Stimulated activated naive B cell treated with anti-CD40 and anti-IgM and Interleukin-4, amounts not matched to agents 10 μg/mL and 1 μg/mL and 100 μg/mL, for 72 hours (primary cell): ENCODE data around the gene ZNF346.

ENCODE experiments used
- ATAC-seq, 2 donors: fragments of 150-1000 bp; cut with Tn5 transposase; replicated peaks; 2 replicates each; pipeline ENCODE4 v1.10.0; 2021; ENCODE audit warnings: moderate library complexity in 1 of 2
- DNase-seq: peaks from one replicate; pipeline ENCODE4 v3.0.0; 2021
- H3K27ac Mint-ChIP-seq: one replicate; pipeline ENCODE4 v1.8.0; 2022; ENCODE audit warnings: mild to moderate bottlenecking, mixed read lengths
- H3K27me3 Mint-ChIP-seq, 2 donors: one replicate each; pipeline ENCODE4 v1.8.0; 2022; ENCODE audit warnings: mixed read lengths in 2 of 2
- H3K36me3 Mint-ChIP-seq, 2 donors: one replicate each; pipeline ENCODE4 v1.8.0; 2022; ENCODE audit warnings: mixed read lengths in 2 of 2, mild to moderate bottlenecking in 1 of 2
- H3K4me1 Mint-ChIP-seq, 2 donors: one replicate each; pipeline ENCODE4 v1.8.0; 2022; ENCODE audit warnings: mixed read lengths in 2 of 2, mild to moderate bottlenecking in 1 of 2
- H3K4me3 Mint-ChIP-seq, 2 donors: one replicate each; pipeline ENCODE4 v1.8.0; 2022; ENCODE audit warnings: mild to moderate bottlenecking in 2 of 2, mixed read lengths in 2 of 2, moderate library complexity in 1 of 2
- H3K9me3 Mint-ChIP-seq, 2 donors: one replicate each; pipeline ENCODE4 v1.8.0; 2022; ENCODE audit warnings: mixed read lengths in 2 of 2, mild to moderate bottlenecking in 1 of 2

The ZNF346 gene

DNA sequence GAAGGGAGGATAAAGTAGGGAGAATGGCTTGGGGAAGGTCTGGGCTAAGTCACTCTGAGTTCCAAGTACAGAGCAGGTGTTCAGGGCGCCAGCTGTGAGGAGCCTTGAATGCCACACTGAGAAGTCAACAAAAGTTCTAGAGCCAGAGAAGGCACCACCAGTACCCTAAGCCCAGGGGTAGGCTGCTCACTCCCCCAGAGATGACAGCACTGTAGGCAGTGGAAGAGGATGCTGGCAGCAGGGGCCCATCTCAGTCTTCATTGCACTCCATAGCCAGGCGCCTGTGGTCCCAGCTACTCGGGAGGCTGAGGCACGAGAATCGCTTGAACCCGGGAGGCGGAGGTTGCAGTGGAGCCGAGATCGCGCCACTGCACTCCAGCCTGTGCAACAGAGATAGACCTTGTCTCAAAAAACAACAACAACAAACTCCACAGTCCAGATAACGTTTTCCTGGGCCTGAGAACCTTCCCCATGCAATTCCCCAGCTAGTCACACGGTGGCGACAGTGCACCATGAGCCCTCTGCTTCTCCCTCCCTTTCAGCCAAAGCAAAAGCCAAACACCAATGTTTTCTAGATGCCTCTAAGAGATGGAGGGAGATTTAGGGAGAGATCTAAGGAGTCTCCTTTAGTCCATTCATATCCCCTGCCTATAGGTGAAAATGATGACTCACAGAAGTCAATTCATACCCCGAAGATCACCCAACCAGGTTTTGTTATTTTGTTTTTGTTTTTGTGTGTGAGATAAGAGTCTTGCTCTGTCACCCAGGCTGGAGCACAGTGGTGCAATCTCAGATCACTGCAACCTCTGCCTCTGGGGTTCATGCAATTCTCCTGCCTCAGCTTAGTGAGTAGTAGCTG lies 91.3 kb downstream of the ZNF346 start:
- Mint-ChIP-seq H3K36me3 (peaks cover 0 to 4% of the 10 kb centered on the region in 2 donors), H3K27ac (no peak overlapping the region), H3K27me3 (peaks cover 0 to 4% of the 10 kb centered on the region in 2 donors), H3K9me3 (peaks cover 0 to 5% of the 10 kb centered on the region in 2 donors), H3K4me1 (peaks cover 12 to 34% of the 10 kb centered on the region in 2 donors), H3K4me3 (no peak overlapping the region)
- peak; percentile 63 to 64 for ATAC-seq
- DNase-seq: peak; percentile 60

DNA sequence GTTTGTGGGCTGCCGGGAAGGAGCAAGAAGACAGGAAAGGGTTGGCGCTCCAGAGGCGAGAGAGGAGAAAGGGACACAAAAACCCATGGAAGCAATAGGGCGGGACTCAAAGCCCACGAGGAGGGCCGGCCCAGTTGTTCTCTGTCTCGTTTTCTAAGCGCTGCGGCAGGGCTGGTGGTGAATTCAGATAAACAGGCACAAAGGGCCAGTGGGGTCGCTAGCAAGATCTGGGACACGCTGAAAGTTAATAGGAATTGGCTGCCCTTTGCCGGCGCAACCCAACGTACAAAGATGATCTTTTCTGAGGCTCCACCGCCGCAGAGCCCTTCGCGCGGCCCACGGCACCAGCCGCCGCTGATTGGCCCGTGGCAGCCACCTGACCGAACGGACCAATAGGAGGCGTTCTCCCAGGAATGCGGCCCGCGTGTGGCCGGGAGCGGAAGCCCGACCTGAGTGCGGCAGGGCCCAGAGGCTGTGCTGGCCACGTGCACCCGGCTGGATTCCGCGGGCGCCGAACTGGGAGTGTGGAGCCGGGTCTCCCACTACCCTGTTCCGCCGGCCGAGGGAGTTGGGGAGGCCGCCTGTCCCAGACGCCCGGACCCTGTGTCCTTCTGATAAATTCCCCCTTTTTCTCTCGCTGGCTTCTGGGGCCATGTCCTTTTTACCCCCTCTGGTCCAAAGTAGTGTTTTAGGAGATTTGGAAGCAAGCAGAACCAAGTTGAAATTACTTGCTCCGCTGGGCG lies 94.3 kb downstream of the ZNF346 start:
- Mint-ChIP-seq H3K9me3 (peaks cover 0 to 5% of the 10 kb centered on the region in 2 donors), H3K27me3 (peaks cover 0 to 4% of the 10 kb centered on the region in 2 donors), H3K4me3 (peak overlapping the region; percentile 18 to 63), H3K27ac (peak overlapping the region; percentile 71), H3K4me1 (peaks cover 8 to 31% of the 10 kb centered on the region in 2 donors), H3K36me3 (peaks cover 0 to 4% of the 10 kb centered on the region in 2 donors)
- peak; percentile 89 to 92 for ATAC-seq
- peak; percentile 70 for DNase-seq

DNA sequence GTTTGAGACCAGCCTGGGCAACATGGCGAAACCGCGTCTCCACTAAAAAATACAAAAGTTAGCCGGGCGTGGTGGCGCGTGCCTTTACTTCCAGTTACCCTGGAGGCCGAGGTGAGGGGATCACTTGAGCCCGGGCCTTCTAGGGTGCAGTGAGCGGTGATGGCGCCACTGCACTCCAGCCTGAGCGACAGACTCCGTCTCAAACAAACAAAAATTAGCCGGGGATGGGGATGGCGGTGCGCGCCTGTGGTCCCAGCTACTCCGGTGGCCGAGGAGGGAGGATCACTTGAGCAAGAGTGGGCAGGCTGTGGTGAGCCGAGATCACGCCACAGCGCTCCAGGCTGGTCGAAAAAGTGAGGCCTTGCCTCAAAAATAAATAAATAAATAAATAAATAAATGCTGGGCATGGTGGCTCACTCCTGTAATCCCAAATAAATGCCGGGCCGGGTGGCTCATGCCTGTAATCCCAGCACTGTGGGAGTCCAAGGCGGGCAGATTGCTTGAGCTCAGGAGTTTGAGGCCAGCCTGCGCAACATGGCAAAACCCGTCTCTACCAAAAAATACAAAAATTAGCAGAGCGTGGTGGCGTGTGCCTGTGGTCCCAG lies 95.0 kb downstream of the ZNF346 start:
- no peak overlapping the region for H3K4me3 Mint-ChIP-seq
- peaks cover 0 to 4% of the 10 kb centered on the region in 2 donors for H3K36me3 Mint-ChIP-seq
- H3K27me3 Mint-ChIP-seq: peaks cover 0 to 4% of the 10 kb centered on the region in 2 donors
- no peak for DNase-seq
- peaks cover 0 to 5% of the 10 kb centered on the region in 2 donors for H3K9me3 Mint-ChIP-seq
- H3K4me1 Mint-ChIP-seq: peaks cover 8 to 25% of the 10 kb centered on the region in 2 donors
- no peak for ATAC-seq
- no peak overlapping the region for H3K27ac Mint-ChIP-seq

DNA sequence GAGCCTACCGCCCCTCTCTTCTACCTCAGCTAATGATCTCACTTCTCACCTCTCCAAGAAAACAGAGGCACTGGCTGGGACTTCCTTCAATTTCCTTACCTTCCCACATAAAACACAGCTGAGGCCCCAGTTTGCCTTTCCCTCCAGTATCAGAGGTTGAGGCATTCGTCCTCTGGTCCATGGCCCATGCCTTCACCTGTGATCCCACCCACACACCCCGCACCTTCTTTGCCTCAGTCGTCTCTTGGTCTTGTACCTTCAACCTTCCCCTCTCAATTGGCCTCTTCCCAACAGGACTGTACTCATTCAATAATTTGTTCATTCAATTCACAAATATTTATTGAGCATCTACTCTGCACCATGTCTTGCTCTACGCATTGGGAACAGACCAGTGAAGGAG lies 100.1 kb downstream of the ZNF346 start:
- no peak for DNase-seq
- ATAC-seq: no peak
- Mint-ChIP-seq H3K9me3 (no peaks in the 10 kb centered on the region), H3K36me3 (no peaks in the 10 kb centered on the region), H3K4me1 (peaks cover 11 to 18% of the 10 kb centered on the region in 2 donors), H3K4me3 (no peak overlapping the region), H3K27ac (no peak overlapping the region), H3K27me3 (no peaks in the 10 kb centered on the region)

DNA sequence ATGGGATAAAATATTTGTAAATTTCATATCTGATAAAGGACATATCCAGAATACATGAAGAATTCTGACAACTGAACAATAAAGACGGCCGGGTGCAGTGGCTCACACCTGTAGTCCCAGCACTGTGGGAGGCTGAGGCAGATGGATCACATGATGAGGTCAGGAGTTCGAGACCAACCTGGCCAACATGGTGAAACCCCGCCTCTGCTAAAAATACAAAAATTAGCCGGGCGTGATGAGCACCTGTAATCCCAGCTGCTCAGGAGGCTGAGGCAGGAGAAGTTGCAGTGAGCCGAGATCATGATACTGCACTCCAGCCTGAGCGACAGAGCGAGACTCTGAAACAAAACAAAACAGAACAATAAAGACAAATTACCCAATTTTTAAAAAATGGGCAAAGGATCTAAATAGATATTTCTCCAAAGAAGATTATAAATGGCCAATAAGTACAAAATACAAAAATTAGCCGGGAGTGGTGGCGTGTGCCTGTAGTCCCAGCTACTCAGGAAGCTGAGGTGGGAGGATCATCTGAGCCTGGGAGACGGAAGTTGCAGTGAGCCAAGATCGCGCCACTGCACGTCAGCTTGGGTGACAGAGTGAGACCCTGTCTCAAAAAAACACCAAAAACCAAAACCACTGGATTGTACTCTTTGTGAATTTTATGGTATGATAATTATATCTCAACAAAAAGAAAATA lies 101.4 kb downstream of the ZNF346 start:
- ATAC-seq: peak; percentile 39 to 45
- no peaks in the 10 kb centered on the region for H3K36me3 Mint-ChIP-seq
- no peaks in the 10 kb centered on the region for H3K9me3 Mint-ChIP-seq
- no peak overlapping the region for H3K4me3 Mint-ChIP-seq
- DNase-seq: no peak
- H3K4me1 Mint-ChIP-seq: peaks cover 19 to 26% of the 10 kb centered on the region in 2 donors
- no peaks in the 10 kb centered on the region for H3K27me3 Mint-ChIP-seq
- peak overlapping the region; percentile 83 for H3K27ac Mint-ChIP-seq

DNA sequence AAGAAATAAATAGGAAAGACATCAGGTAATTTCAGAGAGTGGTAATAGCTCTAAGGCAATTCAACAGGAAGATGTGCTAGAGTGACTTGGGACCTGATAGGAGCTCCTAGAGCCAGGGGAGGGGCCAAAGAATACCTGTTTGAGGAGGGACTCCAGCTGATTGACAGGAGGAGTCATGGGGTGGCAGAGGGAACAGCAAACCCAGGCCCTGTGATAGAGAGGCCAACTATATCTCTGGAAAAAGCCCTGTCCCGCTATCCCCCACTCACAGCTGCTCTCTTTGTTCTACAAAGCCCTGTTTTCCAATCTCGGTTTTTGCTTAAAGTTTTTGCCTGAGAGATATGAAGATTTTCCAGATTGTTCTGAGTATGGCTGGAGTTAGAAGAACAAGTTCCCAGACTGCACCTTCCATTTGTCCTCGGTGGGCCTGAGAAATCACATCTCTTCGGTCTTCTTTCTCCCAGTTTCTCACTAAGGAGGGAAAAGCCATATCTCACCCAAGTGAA lies 102.0 kb downstream of the ZNF346 start:
- H3K4me1 Mint-ChIP-seq: peaks cover 25 to 32% of the 10 kb centered on the region in 2 donors
- DNase-seq (no peak), ATAC-seq (peak; percentile 67 to 79)
- no peak overlapping the region for H3K27ac Mint-ChIP-seq
- no peaks in the 10 kb centered on the region for H3K36me3 Mint-ChIP-seq
- no peak overlapping the region for H3K4me3 Mint-ChIP-seq
- H3K9me3 Mint-ChIP-seq: no peaks in the 10 kb centered on the region
- H3K27me3 Mint-ChIP-seq: no peaks in the 10 kb centered on the region

DNA sequence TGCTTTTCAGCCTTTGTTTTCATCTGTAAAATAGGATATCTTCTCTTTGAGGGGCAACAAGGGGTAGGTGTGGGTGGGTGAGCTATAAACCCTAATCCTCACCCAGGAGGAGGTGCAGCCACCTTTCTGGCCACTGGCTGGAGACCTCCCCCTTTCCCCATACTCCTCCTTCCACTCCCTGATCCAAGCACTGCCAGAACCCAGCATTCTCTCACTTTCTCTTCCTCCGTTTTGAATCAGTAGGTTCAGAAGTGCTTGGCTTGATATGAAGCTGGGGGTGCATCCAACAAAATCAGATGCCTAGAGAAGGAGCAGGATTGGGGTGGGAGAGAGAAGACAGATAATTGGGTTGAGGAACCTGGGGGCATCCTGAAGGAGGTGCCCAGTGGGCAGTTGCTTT lies 104.3 kb downstream of the ZNF346 start:
- Mint-ChIP-seq H3K4me1 (peaks cover 31 to 40% of the 10 kb centered on the region in 2 donors), H3K27ac (no peak overlapping the region)

DNA sequence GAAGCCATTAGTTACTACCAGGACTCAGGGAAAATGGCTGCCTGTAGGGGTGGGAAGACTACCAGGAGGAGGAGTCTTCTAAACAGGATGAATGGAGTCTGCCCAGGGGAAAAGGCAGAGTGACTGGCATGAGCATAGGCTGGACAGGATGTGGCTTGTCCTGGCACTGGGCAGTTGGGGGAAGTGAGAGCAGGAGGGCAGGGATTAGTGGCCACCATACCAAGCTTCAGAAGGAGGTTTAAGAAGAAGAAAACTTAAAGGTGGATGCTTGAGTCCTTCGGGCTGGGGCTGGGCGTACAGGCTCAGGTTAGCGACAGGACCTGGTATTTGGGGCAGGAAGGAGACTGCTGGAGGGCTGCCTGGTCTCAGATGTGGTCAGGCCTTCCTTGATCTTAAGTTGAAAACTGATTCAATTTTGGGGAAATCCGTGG lies 106.1 kb downstream of the ZNF346 start:
- no peaks in the 10 kb centered on the region for H3K27me3 Mint-ChIP-seq
- H3K4me3 Mint-ChIP-seq: no peak overlapping the region
- peak overlapping the region; percentile 48 for H3K27ac Mint-ChIP-seq
- H3K4me1 Mint-ChIP-seq: peaks cover 28 to 36% of the 10 kb centered on the region in 2 donors
- no peaks in the 10 kb centered on the region for H3K9me3 Mint-ChIP-seq
- H3K36me3 Mint-ChIP-seq: no peaks in the 10 kb centered on the region
- no peak for DNase-seq
- no peak for ATAC-seq

More for the DNA sequence above, 104.3 kb downstream of the ZNF346 start:
- Mint-ChIP-seq H3K4me3 (no peak overlapping the region), H3K27me3 (no peaks in the 10 kb centered on the region), H3K36me3 (no peaks in the 10 kb centered on the region), H3K9me3 (no peaks in the 10 kb centered on the region)
- ATAC-seq (no peak), DNase-seq (no peak)

DNA sequence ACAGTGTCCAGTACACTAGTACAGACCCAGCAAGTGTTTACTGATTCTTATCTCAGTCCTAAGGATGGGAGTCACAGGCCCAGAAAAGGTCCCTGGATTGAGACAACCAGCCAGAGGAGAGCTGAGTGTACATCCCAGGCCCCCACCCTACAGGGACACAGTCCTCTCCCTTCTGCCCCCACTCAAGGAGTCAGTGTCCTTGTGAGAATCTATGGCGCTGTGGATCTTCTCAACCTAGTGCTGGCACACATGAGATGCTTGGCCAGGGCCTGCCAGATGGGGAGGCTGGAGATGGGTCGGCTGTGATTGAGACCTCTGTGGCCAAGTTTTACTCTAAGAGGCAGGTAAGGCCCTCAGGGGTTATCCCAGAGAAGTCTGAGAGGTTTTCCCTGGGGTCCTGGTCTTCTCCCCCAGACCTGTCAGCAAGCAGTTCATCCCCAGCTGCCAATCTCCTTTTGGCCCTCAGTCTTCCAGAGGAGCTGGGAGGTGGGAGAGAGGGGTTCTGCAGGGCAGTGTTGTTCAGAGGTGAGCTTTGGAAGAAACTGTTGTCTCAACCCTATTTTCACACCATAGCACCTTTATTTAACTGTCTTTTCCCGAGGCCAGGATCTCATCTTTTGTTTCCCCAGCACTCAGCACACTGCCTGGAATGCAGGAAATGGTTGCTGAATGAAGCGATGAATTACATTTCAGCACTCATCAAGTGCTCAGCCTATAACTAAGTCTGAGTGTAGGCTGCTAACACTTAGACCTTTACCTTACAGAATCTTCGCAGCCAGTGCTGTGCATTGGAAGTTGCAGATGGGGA lies 107.9 kb downstream of the ZNF346 start:
- Mint-ChIP-seq H3K36me3 (peaks cover 4 to 5% of the 10 kb centered on the region in 2 donors), H3K9me3 (no peaks in the 10 kb centered on the region), H3K27ac (no peak overlapping the region), H3K4me3 (no peak overlapping the region), H3K27me3 (no peaks in the 10 kb centered on the region), H3K4me1 (peaks cover 23 to 31% of the 10 kb centered on the region in 2 donors)
- ATAC-seq (no peak), DNase-seq (no peak)
